ENCODE results near the gene IRGC.

DNA sequence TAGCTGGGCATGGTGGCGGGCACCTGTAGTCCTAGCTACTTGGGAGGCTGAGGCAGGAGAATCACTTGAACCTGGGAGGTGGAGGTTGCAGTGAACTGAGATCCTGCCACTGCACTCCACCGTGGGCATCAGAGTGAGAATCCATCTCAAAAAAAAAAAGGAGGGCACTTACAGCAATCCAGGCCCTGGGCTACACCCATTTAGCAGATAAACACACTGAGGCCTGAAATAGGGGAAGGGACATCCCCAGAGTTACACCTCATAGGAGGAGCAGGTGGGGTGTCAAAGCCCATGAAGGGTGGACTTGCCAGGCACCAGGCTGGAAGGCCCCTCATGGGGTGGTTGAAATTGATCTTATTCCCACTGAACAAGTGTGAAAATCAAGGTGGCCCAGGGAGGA lies 32.0 kb upstream of the IRGC start:
- no peak for TF ChIP-seq EP300 (conservative IDR thresholded peaks at IDR 0.05; ENCODE audit: poor library complexity, severe bottlenecking)
- TF ChIP-seq, protein P1, sequence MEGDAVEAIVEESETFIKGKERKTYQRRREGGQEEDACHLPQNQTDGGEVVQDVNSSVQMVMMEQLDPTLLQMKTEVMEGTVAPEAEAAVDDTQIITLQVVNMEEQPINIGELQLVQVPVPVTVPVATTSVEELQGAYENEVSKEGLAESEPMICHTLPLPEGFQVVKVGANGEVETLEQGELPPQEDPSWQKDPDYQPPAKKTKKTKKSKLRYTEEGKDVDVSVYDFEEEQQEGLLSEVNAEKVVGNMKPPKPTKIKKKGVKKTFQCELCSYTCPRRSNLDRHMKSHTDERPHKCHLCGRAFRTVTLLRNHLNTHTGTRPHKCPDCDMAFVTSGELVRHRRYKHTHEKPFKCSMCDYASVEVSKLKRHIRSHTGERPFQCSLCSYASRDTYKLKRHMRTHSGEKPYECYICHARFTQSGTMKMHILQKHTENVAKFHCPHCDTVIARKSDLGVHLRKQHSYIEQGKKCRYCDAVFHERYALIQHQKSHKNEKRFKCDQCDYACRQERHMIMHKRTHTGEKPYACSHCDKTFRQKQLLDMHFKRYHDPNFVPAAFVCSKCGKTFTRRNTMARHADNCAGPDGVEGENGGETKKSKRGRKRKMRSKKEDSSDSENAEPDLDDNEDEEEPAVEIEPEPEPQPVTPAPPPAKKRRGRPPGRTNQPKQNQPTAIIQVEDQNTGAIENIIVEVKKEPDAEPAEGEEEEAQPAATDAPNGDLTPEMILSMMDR (IDR thresholded peaks at IDR 0.05; ENCODE audit: poor library complexity, severe bottlenecking): no peak
- no peak for TF ChIP-seq EZH2 (IDR thresholded peaks at IDR 0.05; ENCODE audit: borderline replicate concordance, insufficient read depth, low read length, poor library complexity, severe bottlenecking)
- no peak for TF ChIP-seq RAD21 (conservative IDR thresholded peaks at IDR 0.05)
